ENCODE data around the gene CTNND2. TPM values are rescaled to one million over a fixed set of nuclear protein-coding genes. Genes with fewer than 3 reads are reported as not detected.
A peak's percentile ranks its signal among the peaks of the same experiment; 100 is the strongest.

CTNND2 gene
- total RNA-seq, 4 donors from 2014 or later, result 0.22 to 2.8 (median 0.39) TPM

GRCh38 chr5:11180890-11181289 is 723.4 kb downstream of the CTNND2 start:
- H3K9me3 ChIP-seq, result no peaks in the 10 kb centered on the region
- no peaks in the 10 kb centered on the region for H3K27me3 ChIP-seq
- intact Hi-C loops (cut with DNase I), result loop anchor here (5.0 kb wide), 1 partner anchor 489 kb away; no protein-coding TSS in a partner anchor
- TF ChIP-seq CTCF (IDR thresholded peaks at IDR 0.05) (no peak), POLR2A (IDR thresholded peaks at IDR 0.05) (no peak)
- no peak overlapping the region for H3K4me3 ChIP-seq (replicated peaks in 1 of 3)
- no peaks in the 10 kb centered on the region for H3K4me1 ChIP-seq
- no peak for DNase-seq
- H3K36me3 ChIP-seq, result no peaks in the 10 kb centered on the region
- H3K27ac ChIP-seq, result no peak overlapping the region
- 84 to 96% methylated on average over 5 to 6 of the region's 6 CpGs for WGBS, 2 donors

GRCh38 chr5:11177999-11178711 is 726.1 kb downstream of the CTNND2 start:
- DNase-seq, result no peak
- intact Hi-C loops (cut with DNase I), result no loop called here
- H3K4me1 ChIP-seq, result peaks cover 7 to 9% of the 10 kb centered on the region in 2 donors
- H3K27me3 ChIP-seq, result no peaks in the 10 kb centered on the region
- no peak for TF ChIP-seq CTCF (IDR thresholded peaks at IDR 0.05)
- no peak overlapping the region for H3K27ac ChIP-seq
- H3K4me3 ChIP-seq (replicated peaks in 1 of 3), result no peak overlapping the region
- H3K36me3 ChIP-seq, result no peaks in the 10 kb centered on the region
- no peaks in the 10 kb centered on the region for H3K9me3 ChIP-seq
- 98 to 99% methylated on average over 2 of the region's 2 CpGs for WGBS, 2 donors

GRCh38 chr5:11174591-11174990 is 729.7 kb downstream of the CTNND2 start:
- DNase-seq, result peak in 1 of 2 donors; percentile 30
- 12 to 21% methylated on average over 7 of the region's 7 CpGs for WGBS, 2 donors
- no peaks in the 10 kb centered on the region for H3K36me3 ChIP-seq
- TF ChIP-seq POLR2A (IDR thresholded peaks at IDR 0.05), result no peak
- TF ChIP-seq CTCF (IDR thresholded peaks at IDR 0.05), result no peak
- peak overlapping the region in 1 of 3 donors; percentile 5 for H3K27ac ChIP-seq
- H3K4me1 ChIP-seq, result peaks cover 7 to 9% of the 10 kb centered on the region in 2 donors
- no peaks in the 10 kb centered on the region for H3K9me3 ChIP-seq
- no peaks in the 10 kb centered on the region for H3K27me3 ChIP-seq
- intact Hi-C loops (cut with DNase I), result no loop called here
- H3K4me3 ChIP-seq (replicated peaks in 1 of 3), result no peak overlapping the region

- Histone ChIP-seq H3K36me3 (no peaks in the 10 kb centered on the region), H3K27ac (no peak overlapping the region), H3K27me3 (no peaks in the 10 kb centered on the region), H3K4me1 (peaks cover 7 to 9% of the 10 kb centered on the region in 2 donors), H3K4me3 (replicated peaks in 1 of 3) (no peak overlapping the region), H3K9me3 (no peaks in the 10 kb centered on the region)
- 74 to 75% methylated on average over 5 of the region's 5 CpGs for WGBS, 2 donors
- no peak for TF ChIP-seq POLR2A (IDR thresholded peaks at IDR 0.05)
- no peak for TF ChIP-seq CTCF (IDR thresholded peaks at IDR 0.05)
- intact Hi-C loops (cut with DNase I), result no loop called here
- DNase-seq, result no peak
These were observed 731.8 kb downstream of the CTNND2 start for GRCh38 chr5:11172484-11172883.

- intact Hi-C loops (cut with DNase I), result no loop called here
- Histone ChIP-seq H3K4me3 (replicated peaks in 1 of 3) (no peak overlapping the region), H3K36me3 (no peaks in the 10 kb centered on the region), H3K27me3 (no peaks in the 10 kb centered on the region), H3K27ac (no peak overlapping the region), H3K4me1 (peaks cover 7 to 9% of the 10 kb centered on the region in 2 donors), H3K9me3 (no peaks in the 10 kb centered on the region)
- DNase-seq, result no peak
- TF ChIP-seq CTCF (IDR thresholded peaks at IDR 0.05) (no peak), POLR2A (IDR thresholded peaks at IDR 0.05) (no peak)
- WGBS, 2 donors, result 91 to 97% methylated on average over 1 of the region's 1 CpG
These were observed 733.0 kb downstream of the CTNND2 start for GRCh38 chr5:11171236-11171635.

Measured in thyroid gland (tissue), 4 donors.